Hepatocyte (in vitro differentiated cells): Measurements from ENCODE around the gene PEX7. TPM values are rescaled to one million over a fixed set of nuclear protein-coding genes. Genes with fewer than 3 reads are reported as not detected.

Experiments
- DNase-seq: peaks from one replicate; pipeline ENCODE4 v3.0.0-alpha.2; 2016; ENCODE audit warnings: low spot score
- H2AFZ ChIP-seq: fragments of 200-600 bp; sonication (generic); 2 replicates; pipeline ENCODE4 v1.6.0; 2016; ENCODE audit warnings: antibody characterized with exemption, mild to moderate bottlenecking
- H3K27ac ChIP-seq: fragments of 200-600 bp; sonication (generic); 2 replicates; pipeline ENCODE4 v1.5.1; 2016; ENCODE audit warnings: mild to moderate bottlenecking
- H3K27me3 ChIP-seq: fragments of 200-600 bp; sonication (generic); 2 replicates; pipeline ENCODE4 v1.6.1; 2016
- H3K36me3 ChIP-seq: fragments of 200-600 bp; sonication (generic); replicated peaks from 2 replicates; pipeline ENCODE4 v1.5.1; 2016; ENCODE audit warnings: low read depth; ENCODE audit not compliant: insufficient read depth
- H3K4me1 ChIP-seq: fragments of 200-600 bp; sonication (generic); 2 replicates; pipeline ENCODE4 v1.5.1; 2016; ENCODE audit warnings: mild to moderate bottlenecking, moderate library complexity; ENCODE audit not compliant: insufficient read depth
- H3K4me2 ChIP-seq: fragments of 200-600 bp; sonication (generic); 2 replicates; pipeline ENCODE4 v1.6.0; 2016
- H3K4me3 ChIP-seq: fragments of 200-600 bp; sonication (generic); 2 replicates; pipeline ENCODE4 v1.5.1; 2016; ENCODE audit warnings: mild to moderate bottlenecking
- H3K79me2 ChIP-seq: fragments of 200-600 bp; sonication (generic); 2 replicates; pipeline ENCODE4 v1.6.0; 2017; ENCODE audit warnings: mild to moderate bottlenecking
- H3K9me2 ChIP-seq: fragments of 200-600 bp; sonication (generic); replicated peaks from 2 replicates; pipeline ENCODE4 v1.6.0; 2017; ENCODE audit warnings: mild to moderate bottlenecking; ENCODE audit not compliant: insufficient read depth
- H3K9me3 ChIP-seq: fragments of 200-600 bp; sonication (generic); 2 replicates; pipeline ENCODE4 v1.5.1; 2016; ENCODE audit warnings: low read depth, mild to moderate bottlenecking
- H4K20me1 ChIP-seq: fragments of 200-600 bp; sonication (generic); 2 replicates; pipeline ENCODE4 v1.6.0; 2016; ENCODE audit warnings: mild to moderate bottlenecking; ENCODE audit not compliant: insufficient read depth, poor library complexity, severe bottlenecking
- CTCF ChIP-seq: fragments of 200-600 bp; sonication (generic); IDR thresholded peaks from 2 replicates; pipeline ENCODE4 v1.5.1; 2016; ENCODE audit warnings: antibody characterized with exemption, mild to moderate bottlenecking; ENCODE audit not compliant: poor library complexity
- EZH2 ChIP-seq: fragments of 200-600 bp; sonication (generic); IDR thresholded peaks from 2 replicates; pipeline ENCODE4 v1.6.1; 2016; ENCODE audit warnings: antibody characterized with exemption, mild to moderate bottlenecking, borderline replicate concordance
- EZH2phosphoT487 ChIP-seq: fragments of 200-600 bp; sonication (generic); IDR thresholded peaks from one replicate; pipeline ENCODE4 v1.6.1; 2018; ENCODE audit warnings: antibody characterized with exemption, mild to moderate bottlenecking, low read depth, moderate library complexity; ENCODE audit not compliant: unreplicated experiment, severe bottlenecking
- WGBS: methylation state at CpG from one replicate; pipeline ENCODE4 v1.1.6; 2016; ENCODE audit warnings: low lambda C conversion rate; ENCODE audit errors: missing lambda C conversion rate; 5-methylcytosine and 5-hydroxymethylcytosine counted together
- polyA plus RNA-seq: library from polyadenylated mRNA; unstranded; fragments of >200 nt; fragmentation: Nextera tagmentation; extraction: Ambion mirVana; gene quantifications from 2 replicates; pipeline ENCODE4 v1.2.1, GENCODE V29; 2016
- total RNA-seq: library from RNA; depleted of rRNA; stranded (reverse); fragments of >200 nt; gene quantifications from 2 replicates; pipeline ENCODE4 v1.2.3, GENCODE V29; 2014

Gene PEX7
- total and polyA plus RNA-seq, 2 experiments from 2014 or later = 9.6 to 15.6 TPM

- DNase-seq = no peak
- Histone ChIP-seq H3K4me2 (peak overlapping the region; percentile 21), H3K4me1 (peaks cover 18% of the 10 kb centered on the region), H4K20me1 (no peaks in the 10 kb centered on the region), H2AFZ (no peak overlapping the region), H3K79me2 (no peaks in the 10 kb centered on the region), H3K27ac (no peak overlapping the region), H3K9me3 (no peaks in the 10 kb centered on the region), H3K4me3 (no peak overlapping the region), H3K9me2 (no peaks in the 10 kb centered on the region), H3K27me3 (no peaks in the 10 kb centered on the region), H3K36me3 (no peaks in the 10 kb centered on the region)
- TF ChIP-seq EZH2phosphoT487 (no peak), CTCF (no peak), EZH2 (no peak)
- 59% methylated on average over 6 of the region's 6 CpGs for whole genome bisulfite sequencing
These were observed 67.1 kb downstream of the PEX7 start for GRCh38 chr6:136889271-136890193.

- H2AFZ ChIP-seq = no peak overlapping the region
- peaks cover 18% of the 10 kb centered on the region for H3K4me1 ChIP-seq
- H3K27me3 ChIP-seq = no peaks in the 10 kb centered on the region
- H3K9me3 ChIP-seq = no peaks in the 10 kb centered on the region
- no peak overlapping the region for H3K27ac ChIP-seq
- H3K36me3 ChIP-seq = no peaks in the 10 kb centered on the region
- H3K4me2 ChIP-seq = peak overlapping the region; percentile 34
- 33% methylated on average over 4 of the region's 4 CpGs for WGBS
- H3K79me2 ChIP-seq = no peaks in the 10 kb centered on the region
- H4K20me1 ChIP-seq = no peaks in the 10 kb centered on the region
- no peaks in the 10 kb centered on the region for H3K9me2 ChIP-seq
- H3K4me3 ChIP-seq = no peak overlapping the region
- DNase-seq = no peak
- TF ChIP-seq EZH2 (no peak), EZH2phosphoT487 (no peak), CTCF (no peak)
These were observed 67.9 kb downstream of the PEX7 start for GRCh38 chr6:136890194-136890839.

DNA sequence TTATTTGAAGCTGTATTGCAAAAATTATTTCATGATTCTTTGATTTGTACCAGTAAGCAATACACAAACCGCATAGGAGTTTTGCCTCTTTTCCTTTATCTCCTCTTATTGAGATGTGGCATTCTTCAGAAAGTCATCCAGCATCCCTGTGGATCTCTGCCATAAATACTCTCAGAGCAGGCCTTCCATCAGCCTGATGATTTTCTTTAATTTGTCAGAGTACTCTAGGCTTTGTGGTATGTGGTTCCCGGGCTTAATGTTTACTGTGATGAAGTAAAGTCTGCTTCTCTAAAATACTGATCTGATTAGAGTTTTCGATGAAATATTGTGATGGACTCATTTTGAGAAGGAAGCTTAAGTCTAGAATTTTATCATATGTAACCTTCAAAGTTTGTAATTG, 68.6 kb downstream of the PEX7 start:
- Histone ChIP-seq H3K4me2 (no peak overlapping the region), H3K4me3 (no peak overlapping the region), H3K9me3 (no peaks in the 10 kb centered on the region), H3K9me2 (no peaks in the 10 kb centered on the region), H3K79me2 (no peaks in the 10 kb centered on the region), H3K27me3 (no peaks in the 10 kb centered on the region), H3K36me3 (no peaks in the 10 kb centered on the region), H3K4me1 (peaks cover 18% of the 10 kb centered on the region), H3K27ac (no peak overlapping the region), H2AFZ (no peak overlapping the region), H4K20me1 (no peaks in the 10 kb centered on the region)
- TF ChIP-seq CTCF (no peak), EZH2 (no peak), EZH2phosphoT487 (no peak)
- WGBS = 76% methylated on average over 3 of the region's 3 CpGs
- DNase-seq = no peak
